HEK293 (cell line): ENCODE results near the gene THSD7A.

Source experiments
- TCF7L2 ChIP-seq: IDR thresholded peaks from 2 replicates; pipeline ENCODE4 v1.6.1; 2011; ENCODE audit warnings: low read depth, mild to moderate bottlenecking, inconsistent platforms, low read length, moderate library complexity, borderline replicate concordance
- TRIM28 ChIP-seq: IDR thresholded peaks from 2 replicates; pipeline ENCODE4 v1.6.1; 2011; ENCODE audit warnings: low read length, control low read depth, borderline replicate concordance
- YY1 ChIP-seq: fragments of 450-650 bp; formaldehyde crosslinking; IDR thresholded peaks from 2 replicates; pipeline ENCODE4 v1.5.1; 2018; ENCODE audit warnings: missing biosample characterization, missing genetic modification characterization
- ZNF184 ChIP-seq: fragments of 450-650 bp; IDR thresholded peaks from 2 replicates; pipeline ENCODE4 v1.5.1; 2018; ENCODE audit warnings: missing biosample characterization, mild to moderate bottlenecking, missing genetic modification characterization
- ZNF660 ChIP-seq: fragments of 450-650 bp; IDR thresholded peaks from 2 replicates; pipeline ENCODE4 v1.5.1; 2018; ENCODE audit warnings: missing biosample characterization, mild to moderate bottlenecking, missing genetic modification characterization
- TF ChIP-seq, protein P1 (sequence below): fragments of 450-650 bp; formaldehyde crosslinking; IDR thresholded peaks from 2 replicates; pipeline ENCODE4 v1.5.1; 2016; ENCODE audit warnings: missing biosample characterization, missing genetic modification characterization
- TF ChIP-seq, protein P2 (sequence below): fragments of 450-650 bp; formaldehyde crosslinking; IDR thresholded peaks from 2 replicates; pipeline ENCODE4 v1.5.1; 2016; ENCODE audit warnings: missing biosample characterization, missing genetic modification characterization
- TF ChIP-seq, protein P3 (sequence below): fragments of 450-650 bp; formaldehyde crosslinking; IDR thresholded peaks from 2 replicates; pipeline ENCODE4 v1.5.1; 2016; ENCODE audit warnings: missing biosample characterization, missing genetic modification characterization
- TF ChIP-seq, protein P4 (sequence below): fragments of 450-650 bp; formaldehyde crosslinking; conservative IDR thresholded peaks from 2 replicates; pipeline ENCODE4 v1.5.1; 2016; ENCODE audit warnings: low read depth, missing biosample characterization, missing genetic modification characterization

DNA sequence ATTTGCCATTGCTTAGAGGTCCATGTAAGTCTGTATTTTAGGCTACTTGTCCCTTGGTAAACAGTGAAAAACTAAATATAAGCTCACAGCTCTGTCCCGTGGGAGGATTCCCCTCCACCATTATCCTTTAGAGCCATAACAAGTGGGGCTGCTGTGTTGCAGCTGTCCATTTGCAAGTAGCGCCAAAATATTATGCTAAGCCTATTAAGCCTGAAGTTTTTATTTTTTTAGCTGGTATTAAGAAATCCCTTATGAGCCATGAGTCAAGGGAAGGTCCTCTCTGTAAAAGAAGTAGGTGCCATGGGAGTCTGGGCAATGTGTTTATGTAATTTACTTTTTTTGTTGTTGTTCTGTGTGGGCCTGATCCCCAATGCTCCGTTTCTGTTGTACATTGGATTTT, 183.9 kb downstream of the THSD7A start:
- no peak for TF ChIP-seq TRIM28
- TF ChIP-seq, protein P1, sequence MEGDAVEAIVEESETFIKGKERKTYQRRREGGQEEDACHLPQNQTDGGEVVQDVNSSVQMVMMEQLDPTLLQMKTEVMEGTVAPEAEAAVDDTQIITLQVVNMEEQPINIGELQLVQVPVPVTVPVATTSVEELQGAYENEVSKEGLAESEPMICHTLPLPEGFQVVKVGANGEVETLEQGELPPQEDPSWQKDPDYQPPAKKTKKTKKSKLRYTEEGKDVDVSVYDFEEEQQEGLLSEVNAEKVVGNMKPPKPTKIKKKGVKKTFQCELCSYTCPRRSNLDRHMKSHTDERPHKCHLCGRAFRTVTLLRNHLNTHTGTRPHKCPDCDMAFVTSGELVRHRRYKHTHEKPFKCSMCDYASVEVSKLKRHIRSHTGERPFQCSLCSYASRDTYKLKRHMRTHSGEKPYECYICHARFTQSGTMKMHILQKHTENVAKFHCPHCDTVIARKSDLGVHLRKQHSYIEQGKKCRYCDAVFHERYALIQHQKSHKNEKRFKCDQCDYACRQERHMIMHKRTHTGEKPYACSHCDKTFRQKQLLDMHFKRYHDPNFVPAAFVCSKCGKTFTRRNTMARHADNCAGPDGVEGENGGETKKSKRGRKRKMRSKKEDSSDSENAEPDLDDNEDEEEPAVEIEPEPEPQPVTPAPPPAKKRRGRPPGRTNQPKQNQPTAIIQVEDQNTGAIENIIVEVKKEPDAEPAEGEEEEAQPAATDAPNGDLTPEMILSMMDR (tag by site-specific recombination), result no peak
- TF ChIP-seq, protein P2, sequence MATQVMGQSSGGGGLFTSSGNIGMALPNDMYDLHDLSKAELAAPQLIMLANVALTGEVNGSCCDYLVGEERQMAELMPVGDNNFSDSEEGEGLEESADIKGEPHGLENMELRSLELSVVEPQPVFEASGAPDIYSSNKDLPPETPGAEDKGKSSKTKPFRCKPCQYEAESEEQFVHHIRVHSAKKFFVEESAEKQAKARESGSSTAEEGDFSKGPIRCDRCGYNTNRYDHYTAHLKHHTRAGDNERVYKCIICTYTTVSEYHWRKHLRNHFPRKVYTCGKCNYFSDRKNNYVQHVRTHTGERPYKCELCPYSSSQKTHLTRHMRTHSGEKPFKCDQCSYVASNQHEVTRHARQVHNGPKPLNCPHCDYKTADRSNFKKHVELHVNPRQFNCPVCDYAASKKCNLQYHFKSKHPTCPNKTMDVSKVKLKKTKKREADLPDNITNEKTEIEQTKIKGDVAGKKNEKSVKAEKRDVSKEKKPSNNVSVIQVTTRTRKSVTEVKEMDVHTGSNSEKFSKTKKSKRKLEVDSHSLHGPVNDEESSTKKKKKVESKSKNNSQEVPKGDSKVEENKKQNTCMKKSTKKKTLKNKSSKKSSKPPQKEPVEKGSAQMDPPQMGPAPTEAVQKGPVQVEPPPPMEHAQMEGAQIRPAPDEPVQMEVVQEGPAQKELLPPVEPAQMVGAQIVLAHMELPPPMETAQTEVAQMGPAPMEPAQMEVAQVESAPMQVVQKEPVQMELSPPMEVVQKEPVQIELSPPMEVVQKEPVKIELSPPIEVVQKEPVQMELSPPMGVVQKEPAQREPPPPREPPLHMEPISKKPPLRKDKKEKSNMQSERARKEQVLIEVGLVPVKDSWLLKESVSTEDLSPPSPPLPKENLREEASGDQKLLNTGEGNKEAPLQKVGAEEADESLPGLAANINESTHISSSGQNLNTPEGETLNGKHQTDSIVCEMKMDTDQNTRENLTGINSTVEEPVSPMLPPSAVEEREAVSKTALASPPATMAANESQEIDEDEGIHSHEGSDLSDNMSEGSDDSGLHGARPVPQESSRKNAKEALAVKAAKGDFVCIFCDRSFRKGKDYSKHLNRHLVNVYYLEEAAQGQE, result no peak
- TF ChIP-seq, protein P3, sequence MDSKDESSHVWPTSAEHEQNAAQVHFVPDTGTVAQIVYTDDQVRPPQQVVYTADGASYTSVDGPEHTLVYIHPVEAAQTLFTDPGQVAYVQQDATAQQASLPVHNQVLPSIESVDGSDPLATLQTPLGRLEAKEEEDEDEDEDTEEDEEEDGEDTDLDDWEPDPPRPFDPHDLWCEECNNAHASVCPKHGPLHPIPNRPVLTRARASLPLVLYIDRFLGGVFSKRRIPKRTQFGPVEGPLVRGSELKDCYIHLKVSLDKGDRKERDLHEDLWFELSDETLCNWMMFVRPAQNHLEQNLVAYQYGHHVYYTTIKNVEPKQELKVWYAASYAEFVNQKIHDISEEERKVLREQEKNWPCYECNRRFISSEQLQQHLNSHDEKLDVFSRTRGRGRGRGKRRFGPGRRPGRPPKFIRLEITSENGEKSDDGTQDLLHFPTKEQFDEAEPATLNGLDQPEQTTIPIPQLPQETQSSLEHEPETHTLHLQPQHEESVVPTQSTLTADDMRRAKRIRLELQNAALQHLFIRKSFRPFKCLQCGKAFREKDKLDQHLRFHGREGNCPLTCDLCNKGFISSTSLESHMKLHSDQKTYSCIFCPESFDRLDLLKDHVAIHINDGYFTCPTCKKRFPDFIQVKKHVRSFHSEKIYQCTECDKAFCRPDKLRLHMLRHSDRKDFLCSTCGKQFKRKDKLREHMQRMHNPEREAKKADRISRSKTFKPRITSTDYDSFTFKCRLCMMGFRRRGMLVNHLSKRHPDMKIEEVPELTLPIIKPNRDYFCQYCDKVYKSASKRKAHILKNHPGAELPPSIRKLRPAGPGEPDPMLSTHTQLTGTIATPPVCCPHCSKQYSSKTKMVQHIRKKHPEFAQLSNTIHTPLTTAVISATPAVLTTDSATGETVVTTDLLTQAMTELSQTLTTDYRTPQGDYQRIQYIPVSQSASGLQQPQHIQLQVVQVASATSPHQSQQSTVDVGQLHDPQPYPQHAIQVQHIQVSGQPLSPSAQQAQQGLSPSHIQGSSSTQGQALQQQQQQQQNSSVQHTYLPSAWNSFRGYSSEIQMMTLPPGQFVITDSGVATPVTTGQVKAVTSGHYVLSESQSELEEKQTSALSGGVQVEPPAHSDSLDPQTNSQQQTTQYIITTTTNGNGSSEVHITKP, result no peak
- no peak for TF ChIP-seq YY1 (tag by site-specific recombination)
- no peak for TF ChIP-seq ZNF184 (tag by site-specific recombination)
- no peak for TF ChIP-seq ZNF660
- TF ChIP-seq TCF7L2, result no peak
- TF ChIP-seq, protein P4, sequence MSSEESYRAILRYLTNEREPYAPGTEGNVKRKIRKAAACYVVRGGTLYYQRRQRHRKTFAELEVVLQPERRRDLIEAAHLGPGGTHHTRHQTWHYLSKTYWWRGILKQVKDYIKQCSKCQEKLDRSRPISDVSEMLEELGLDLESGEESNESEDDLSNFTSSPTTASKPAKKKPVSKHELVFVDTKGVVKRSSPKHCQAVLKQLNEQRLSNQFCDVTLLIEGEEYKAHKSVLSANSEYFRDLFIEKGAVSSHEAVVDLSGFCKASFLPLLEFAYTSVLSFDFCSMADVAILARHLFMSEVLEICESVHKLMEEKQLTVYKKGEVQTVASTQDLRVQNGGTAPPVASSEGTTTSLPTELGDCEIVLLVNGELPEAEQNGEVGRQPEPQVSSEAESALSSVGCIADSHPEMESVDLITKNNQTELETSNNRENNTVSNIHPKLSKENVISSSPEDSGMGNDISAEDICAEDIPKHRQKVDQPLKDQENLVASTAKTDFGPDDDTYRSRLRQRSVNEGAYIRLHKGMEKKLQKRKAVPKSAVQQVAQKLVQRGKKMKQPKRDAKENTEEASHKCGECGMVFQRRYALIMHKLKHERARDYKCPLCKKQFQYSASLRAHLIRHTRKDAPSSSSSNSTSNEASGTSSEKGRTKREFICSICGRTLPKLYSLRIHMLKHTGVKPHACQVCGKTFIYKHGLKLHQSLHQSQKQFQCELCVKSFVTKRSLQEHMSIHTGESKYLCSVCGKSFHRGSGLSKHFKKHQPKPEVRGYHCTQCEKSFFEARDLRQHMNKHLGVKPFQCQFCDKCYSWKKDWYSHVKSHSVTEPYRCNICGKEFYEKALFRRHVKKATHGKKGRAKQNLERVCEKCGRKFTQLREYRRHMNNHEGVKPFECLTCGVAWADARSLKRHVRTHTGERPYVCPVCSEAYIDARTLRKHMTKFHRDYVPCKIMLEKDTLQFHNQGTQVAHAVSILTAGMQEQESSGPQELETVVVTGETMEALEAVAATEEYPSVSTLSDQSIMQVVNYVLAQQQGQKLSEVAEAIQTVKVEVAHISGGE (tag by site-specific recombination), result no peak
